GM15510 (cell line): ENCODE measurements around the gene TSHZ2.

Source experiments
- POLR2A ChIP-seq: IDR thresholded peaks from 3 replicates; pipeline ENCODE4 v1.6.1; 2011; ENCODE audit warnings: borderline replicate concordance; ENCODE audit not compliant: insufficient read length; ENCODE audit errors: extremely low read depth

TSHZ2 gene

GRCh38 chr20:53226826-53227225 is 254.7 kb downstream of the TSHZ2 start:
- no peak for TF ChIP-seq POLR2A

GRCh38 chr20:53227523-53227922 is 255.4 kb downstream of the TSHZ2 start:
- no peak for TF ChIP-seq POLR2A

GRCh38 chr20:53231061-53231460 is 258.9 kb downstream of the TSHZ2 start:
- TF ChIP-seq POLR2A: no peak

GRCh38 chr20:53237461-53237860 is 265.3 kb downstream of the TSHZ2 start:
- no peak for TF ChIP-seq POLR2A

- no peak for TF ChIP-seq POLR2A
Measured at GRCh38 chr20:53238121-53238660, 266.0 kb downstream of the TSHZ2 start.

GRCh38 chr20:53243152-53243551 is 271.0 kb downstream of the TSHZ2 start:
- no peak for TF ChIP-seq POLR2A

- TF ChIP-seq POLR2A: no peak
Measured at GRCh38 chr20:53244711-53245110, 272.6 kb downstream of the TSHZ2 start.

GRCh38 chr20:53245574-53245973 is 273.4 kb downstream of the TSHZ2 start:
- TF ChIP-seq POLR2A: no peak

GRCh38 chr20:53247468-53248103 is 275.4 kb downstream of the TSHZ2 start:
- TF ChIP-seq POLR2A: no peak

GRCh38 chr20:53250456-53250855 is 278.3 kb downstream of the TSHZ2 start:
- TF ChIP-seq POLR2A: no peak

GRCh38 chr20:53252002-53252401 is 279.8 kb downstream of the TSHZ2 start:
- TF ChIP-seq POLR2A: no peak

GRCh38 chr20:53253668-53254067 is 281.5 kb downstream of the TSHZ2 start:
- no peak for TF ChIP-seq POLR2A

- no peak for TF ChIP-seq POLR2A
Measured at GRCh38 chr20:53255102-53255710, 283.0 kb downstream of the TSHZ2 start.

- TF ChIP-seq POLR2A: no peak
Measured at GRCh38 chr20:53258741-53259140, 286.6 kb downstream of the TSHZ2 start.

GRCh38 chr20:53260168-53260567 is 288.0 kb downstream of the TSHZ2 start:
- TF ChIP-seq POLR2A: no peak

- no peak for TF ChIP-seq POLR2A
Measured at GRCh38 chr20:53260591-53260990, 288.4 kb downstream of the TSHZ2 start.

GRCh38 chr20:53262365-53262764 is 290.2 kb downstream of the TSHZ2 start:
- no peak for TF ChIP-seq POLR2A
